ENCODE measurements around the gene AGBL2. TPM values are rescaled to one million over a fixed set of nuclear protein-coding genes. Genes with fewer than 3 reads are reported as not detected.
"Not testable (repeated sequence)": the region's sequence is repeated elsewhere in the genome, so short reads cannot be mapped to it uniquely, and the experiment has no call there.

AGBL2 gene
- polyA plus RNA-seq, 6 donors from 2014 or later, result 3.1 to 14.6 (median 5.7) TPM

DNA sequence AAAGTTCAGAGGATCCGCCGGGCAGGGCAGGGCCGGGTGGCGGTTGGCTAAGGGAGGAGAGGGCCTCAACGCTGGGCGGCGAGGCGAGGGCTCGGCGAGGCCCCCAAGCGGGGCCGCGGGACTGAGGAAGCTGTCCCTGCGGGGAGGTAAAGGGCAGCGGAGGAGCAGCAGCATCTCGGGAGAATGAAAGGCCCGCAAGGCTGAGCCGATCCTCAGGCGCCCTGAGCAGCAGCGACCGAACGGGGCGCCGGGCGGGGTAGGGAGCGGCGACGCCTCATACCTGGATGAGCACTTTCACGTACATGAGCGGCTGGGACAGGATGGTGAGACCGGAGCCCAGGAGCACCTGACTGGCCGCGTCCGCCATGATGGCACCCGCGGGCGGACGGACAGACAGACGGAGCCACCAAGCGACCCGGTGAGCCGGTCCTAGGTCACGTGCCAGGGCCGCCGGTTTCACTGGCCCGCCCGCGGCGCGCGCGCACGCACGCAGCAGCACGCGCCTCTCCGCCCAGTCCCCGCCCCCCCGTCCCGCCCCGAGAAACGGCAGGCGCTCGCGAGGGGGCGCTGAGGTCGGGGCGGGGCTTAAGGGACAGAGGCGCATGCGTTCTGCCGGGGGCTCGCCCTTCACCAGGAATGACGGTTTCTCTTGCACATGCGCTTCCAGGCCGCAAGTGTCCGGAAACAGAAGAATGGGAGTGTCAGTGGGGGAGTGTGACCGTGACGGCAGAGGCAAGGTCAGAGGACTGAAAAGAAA lies 72.9 kb downstream of the AGBL2 start, which contains the start of gene MTCH2:
Gene MTCH2 (minus strand): TSS at position 461 of the 757 bp plus-strand sequence. CDS start 94 bp downstream, at position 367.
- peak; percentile 85 for ATAC-seq (ENCODE audit: low read depth in 2 of 2)
- Mint-ChIP-seq H3K27ac (peak within 1 kb of the TSS; percentile 95 to 99 (median 98)), H3K9me3 (no peaks in the 10 kb centered on the region), H3K4me1 (peaks cover 12 to 25% (median 17%) of the 10 kb centered on the region in 3 donors), H3K4me3 (peak within 1 kb of the TSS; percentile 92 to 98 (median 97)), H3K27me3 (no peaks in the 10 kb centered on the region), H3K36me3 (peaks cover 0 to 3% of the 10 kb centered on the region in 2 donors)
- DNase-seq, result peak; percentile 97

- peak overlapping the region; percentile 91 to 98 (median 97) for H3K4me3 Mint-ChIP-seq
- no peaks in the 10 kb centered on the region for H3K9me3 Mint-ChIP-seq
- H3K27ac Mint-ChIP-seq, result peak overlapping the region; percentile 95 to 99 (median 98)
- no peaks in the 10 kb centered on the region for H3K27me3 Mint-ChIP-seq
- H3K36me3 Mint-ChIP-seq, result peaks cover 0 to 5% of the 10 kb centered on the region in 2 donors
- ATAC-seq (ENCODE audit: low read depth in 2 of 2), result no peak
- no peak for DNase-seq
- H3K4me1 Mint-ChIP-seq, result peaks cover 12 to 25% (median 17%) of the 10 kb centered on the region in 3 donors
Observed at GRCh38 chr11:47641600-47642098, 73.5 kb downstream of the AGBL2 start.

- peaks cover 12 to 25% (median 17%) of the 10 kb centered on the region in 3 donors for H3K4me1 Mint-ChIP-seq
- H3K27me3 Mint-ChIP-seq; DNase-seq; H3K36me3 Mint-ChIP-seq; H3K9me3 Mint-ChIP-seq; ATAC-seq (ENCODE audit: low read depth in 2 of 2): not testable (repeated sequence)
- peak overlapping the region in 5 of 8 donors; percentile 5 to 97 (median 92) for H3K4me3 Mint-ChIP-seq
- peak overlapping the region in 3 of 6 donors; percentile 21 to 76 (median 32) for H3K27ac Mint-ChIP-seq
Observed at GRCh38 chr11:47640506-47640905, 74.7 kb downstream of the AGBL2 start.

DNA sequence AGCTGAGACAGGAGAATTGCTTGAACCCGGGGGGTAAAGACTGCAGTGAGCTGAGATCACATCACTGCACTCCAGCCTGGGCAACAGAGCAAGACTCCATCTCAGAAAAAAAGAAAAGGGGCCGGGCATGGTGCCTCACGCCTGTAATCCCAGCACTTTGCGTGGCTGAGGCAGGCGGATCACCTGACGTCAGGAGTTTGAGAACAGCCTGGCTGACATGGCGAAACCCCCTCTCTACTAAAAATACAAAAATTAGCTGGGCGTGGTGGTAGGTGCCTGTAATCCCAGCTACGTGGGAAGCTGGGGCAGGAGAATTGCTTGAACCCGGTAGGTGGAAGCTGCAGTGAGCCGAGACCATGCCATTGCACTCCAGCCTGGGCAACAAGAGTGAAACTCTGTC lies 78.8 kb downstream of the AGBL2 start:
- not testable (repeated sequence) for ATAC-seq (ENCODE audit: low read depth in 2 of 2); H3K4me3 Mint-ChIP-seq; H3K27me3 Mint-ChIP-seq; H3K4me1 Mint-ChIP-seq; DNase-seq; H3K9me3 Mint-ChIP-seq
- H3K36me3 Mint-ChIP-seq, result peaks cover 0 to 20% of the 10 kb centered on the region in 2 donors
- peak overlapping the region in 1 of 6 donors; percentile 86 for H3K27ac Mint-ChIP-seq

GRCh38 chr11:47631473-47631872 lies 83.7 kb downstream of the AGBL2 start:
- DNase-seq (no peak), ATAC-seq (ENCODE audit: low read depth in 2 of 2) (no peak)
- Mint-ChIP-seq H3K27me3 (no peaks in the 10 kb centered on the region), H3K4me1 (no peaks in the 10 kb centered on the region), H3K27ac (no peak overlapping the region), H3K9me3 (no peaks in the 10 kb centered on the region), H3K4me3 (no peak overlapping the region), H3K36me3 (peaks cover 0 to 28% of the 10 kb centered on the region in 2 donors)

GRCh38 chr11:47628026-47628425 lies 87.1 kb downstream of the AGBL2 start:
- Mint-ChIP-seq H3K9me3 (no peaks in the 10 kb centered on the region), H3K27me3 (no peaks in the 10 kb centered on the region), H3K36me3 (peaks cover 7 to 26% of the 10 kb centered on the region in 2 donors), H3K4me3 (no peak overlapping the region), H3K4me1 (no peaks in the 10 kb centered on the region), H3K27ac (no peak overlapping the region)
- ATAC-seq (ENCODE audit: low read depth in 2 of 2) (no peak), DNase-seq (no peak)

DNA sequence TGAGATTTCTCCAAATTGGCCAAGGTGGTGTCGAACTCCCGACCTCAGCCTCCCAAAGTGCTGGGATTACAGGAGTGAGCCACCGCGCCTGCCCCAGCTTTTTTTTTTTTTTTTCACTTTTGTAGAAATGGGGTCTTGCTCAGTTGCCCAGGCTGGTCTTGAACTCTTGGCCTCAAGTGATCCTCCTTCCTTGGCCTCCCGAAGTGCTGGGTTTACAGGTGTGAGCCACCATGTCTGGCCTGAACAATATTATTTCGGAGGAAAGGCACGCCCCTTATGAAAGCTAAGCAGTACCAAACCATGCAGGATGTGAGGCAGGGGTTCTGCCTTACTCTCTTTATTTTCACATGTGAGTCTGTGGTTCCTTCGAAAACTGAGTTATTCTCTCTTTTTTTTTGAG lies 88.9 kb downstream of the AGBL2 start:
- H3K27me3 Mint-ChIP-seq, result no peaks in the 10 kb centered on the region
- H3K4me3 Mint-ChIP-seq, result no peak overlapping the region
- no peak overlapping the region for H3K27ac Mint-ChIP-seq
- DNase-seq, result no peak
- ATAC-seq (ENCODE audit: low read depth in 2 of 2), result no peak
- no peaks in the 10 kb centered on the region for H3K9me3 Mint-ChIP-seq
- peaks cover 14 to 19% of the 10 kb centered on the region in 2 donors for H3K36me3 Mint-ChIP-seq
- no peaks in the 10 kb centered on the region for H3K4me1 Mint-ChIP-seq

DNA sequence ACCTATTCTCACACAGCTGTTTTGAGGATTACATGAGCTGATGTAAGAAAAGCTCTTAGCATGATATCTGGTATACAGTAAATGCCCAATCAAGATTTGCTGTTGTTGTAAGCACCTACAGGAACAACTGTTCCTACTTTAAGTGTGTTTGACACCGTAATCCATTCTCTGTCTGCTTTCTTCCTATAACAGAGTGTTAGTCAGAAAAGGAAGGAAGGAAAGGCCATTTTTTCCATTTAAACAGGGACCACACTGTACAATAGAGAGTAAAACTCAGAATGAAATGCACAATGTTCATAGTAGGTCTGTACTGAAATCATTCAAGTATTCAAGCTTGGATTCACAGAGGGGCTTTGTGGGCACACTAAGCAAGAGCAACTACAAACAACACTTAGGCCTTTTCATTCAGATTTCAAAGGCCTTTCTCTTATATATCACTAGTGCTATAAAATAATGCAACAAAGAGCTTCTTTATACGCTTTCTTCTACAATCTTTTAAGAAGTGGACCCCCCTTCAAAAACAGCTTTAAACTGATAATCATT lies 94.3 kb downstream of the AGBL2 start:
- Mint-ChIP-seq H3K4me3 (no peak overlapping the region), H3K36me3 (peaks cover 11 to 14% of the 10 kb centered on the region in 2 donors), H3K27me3 (no peaks in the 10 kb centered on the region), H3K27ac (peak overlapping the region in 1 of 6 donors; percentile 44), H3K9me3 (no peaks in the 10 kb centered on the region), H3K4me1 (no peaks in the 10 kb centered on the region)
- DNase-seq (no peak), ATAC-seq (ENCODE audit: low read depth in 2 of 2) (no peak)

GRCh38 chr11:47617417-47617809 lies 97.8 kb downstream of the AGBL2 start:
- Mint-ChIP-seq H3K9me3 (no peaks in the 10 kb centered on the region), H3K36me3 (peaks cover 4 to 5% of the 10 kb centered on the region in 2 donors), H3K27ac (no peak overlapping the region), H3K4me3 (no peak overlapping the region), H3K4me1 (peaks cover 0 to under 1% (median 0%) of the 10 kb centered on the region in 3 donors), H3K27me3 (no peaks in the 10 kb centered on the region)
- no peak for DNase-seq
- ATAC-seq (ENCODE audit: low read depth in 2 of 2), result no peak

- Mint-ChIP-seq H3K4me3 (no peak overlapping the region), H3K36me3 (peaks cover 0 to 5% of the 10 kb centered on the region in 2 donors), H3K27ac (peak overlapping the region in 1 of 6 donors; percentile 14), H3K27me3 (no peaks in the 10 kb centered on the region), H3K4me1 (peaks cover under 1 to 6% (median 2%) of the 10 kb centered on the region in 3 donors), H3K9me3 (no peaks in the 10 kb centered on the region)
- DNase-seq (no peak), ATAC-seq (ENCODE audit: low read depth in 2 of 2) (no peak)
Observed at GRCh38 chr11:47616726-47617416, 98.3 kb downstream of the AGBL2 start.

DNA sequence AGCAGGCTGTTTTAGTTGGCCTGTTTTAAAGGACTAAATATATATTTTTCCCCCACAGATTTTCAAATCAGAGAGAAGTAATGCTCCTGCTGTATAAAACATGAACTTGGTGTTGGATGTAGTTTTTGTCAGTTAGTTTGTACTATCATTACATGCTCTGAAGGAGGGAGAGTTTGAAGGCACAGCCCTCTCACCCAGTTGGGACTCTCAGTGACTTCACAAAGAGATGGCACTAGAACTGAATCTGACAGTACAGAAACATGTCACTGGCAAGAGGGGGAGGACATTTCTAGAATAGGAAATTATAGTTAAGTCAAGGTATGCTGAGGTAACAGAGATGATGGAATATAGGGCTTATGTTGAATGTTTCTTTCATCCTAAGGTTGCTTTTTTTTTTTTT lies 99.9 kb downstream of the AGBL2 start:
- no peaks in the 10 kb centered on the region for H3K9me3 Mint-ChIP-seq
- H3K36me3 Mint-ChIP-seq, result peaks cover 0 to 5% of the 10 kb centered on the region in 2 donors
- H3K4me3 Mint-ChIP-seq, result no peak overlapping the region
- ATAC-seq (ENCODE audit: low read depth in 2 of 2), result no peak
- peak overlapping the region in 1 of 6 donors; percentile 69 for H3K27ac Mint-ChIP-seq
- no peaks in the 10 kb centered on the region for H3K27me3 Mint-ChIP-seq
- no peak for DNase-seq
- H3K4me1 Mint-ChIP-seq, result peaks cover 13 to 20% (median 15%) of the 10 kb centered on the region in 3 donors

GRCh38 chr11:47611348-47611794 lies 103.8 kb downstream of the AGBL2 start:
- peak; percentile 98 to 99 for ATAC-seq (ENCODE audit: low read depth in 2 of 2)
- Mint-ChIP-seq H3K4me1 (peaks cover 13 to 24% (median 20%) of the 10 kb centered on the region in 3 donors), H3K9me3 (no peaks in the 10 kb centered on the region), H3K27ac (peak overlapping the region in 5 of 6 donors; percentile 7 to 82 (median 54)), H3K27me3 (no peaks in the 10 kb centered on the region), H3K36me3 (no peaks in the 10 kb centered on the region), H3K4me3 (peak overlapping the region in 6 of 8 donors; percentile 3 to 74 (median 56))
- DNase-seq, result peak; percentile 45

DNA sequence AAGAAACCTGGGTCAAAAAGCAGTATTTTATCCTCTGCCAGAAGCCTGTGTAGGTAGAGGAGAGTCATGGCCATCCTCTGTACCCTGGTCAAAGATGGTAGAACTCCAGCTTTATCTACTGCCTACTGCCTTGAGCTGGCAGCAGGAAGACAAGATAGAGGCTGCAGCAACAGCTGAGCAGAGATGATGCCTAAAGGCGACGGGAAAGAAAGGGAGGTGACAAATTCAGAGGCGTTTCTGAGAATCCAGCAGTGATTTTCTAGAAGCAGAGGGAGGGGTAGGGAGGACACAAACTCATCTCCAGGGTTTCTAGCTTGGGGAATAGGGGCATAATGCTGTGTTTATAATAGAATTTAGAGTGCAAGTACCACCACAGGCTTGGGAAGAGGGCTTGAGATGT lies 105.5 kb downstream of the AGBL2 start:
- H3K36me3 Mint-ChIP-seq, result no peaks in the 10 kb centered on the region
- no peak for ATAC-seq (ENCODE audit: low read depth in 2 of 2)
- peak overlapping the region in 1 of 8 donors; percentile 1 for H3K4me3 Mint-ChIP-seq
- H3K27ac Mint-ChIP-seq, result peak overlapping the region in 1 of 6 donors; percentile 10
- H3K4me1 Mint-ChIP-seq, result peaks cover 13 to 24% (median 20%) of the 10 kb centered on the region in 3 donors
- H3K9me3 Mint-ChIP-seq, result no peaks in the 10 kb centered on the region
- no peaks in the 10 kb centered on the region for H3K27me3 Mint-ChIP-seq
- no peak for DNase-seq

Measured in naive B cell (primary cell).